Activated CD4-positive, alpha-beta T cell treated with anti-CD3 and anti-CD28 coated beads for 36 hours (primary cell): ENCODE data around the gene PTPRQ. TPM values are rescaled to one million over a fixed set of nuclear protein-coding genes. Genes with fewer than 3 reads are reported as not detected.

Experiments used
- ATAC-seq: fragments of 200-7000 bp; cut with Tn5 transposase; one replicate; pipeline ENCODE4 v1.10.0; 2021; ENCODE audit warnings: mild to moderate bottlenecking, moderate library complexity
- CTCF ChIA-PET: fragments of 350-600 bp; sonication (Branson Sonifier 250); formaldehyde crosslinking; loops from one replicate; lab custom pipeline; 2021; ENCODE audit warnings: antibody characterized with exemption; lab: Charles Lee
- POLR2A ChIA-PET: fragments of 350-600 bp; sonication (Branson Sonifier 250); formaldehyde crosslinking; loops from one replicate; lab custom pipeline; 2021; ENCODE audit warnings: antibody characterized with exemption, inconsistent platforms; lab: Charles Lee
- DNase-seq: peaks from one replicate; pipeline ENCODE4 v3.0.0-alpha.2; 2020
- H3K27ac Mint-ChIP-seq: one replicate; pipeline ENCODE4 v1.8.0; 2021; ENCODE audit warnings: mixed read lengths
- H3K27me3 Mint-ChIP-seq: one replicate; pipeline ENCODE4 v1.8.0; 2021; ENCODE audit warnings: mixed read lengths
- H3K36me3 Mint-ChIP-seq: one replicate; pipeline ENCODE4 v1.8.0; 2021; ENCODE audit warnings: low read depth, mixed read lengths
- H3K4me1 Mint-ChIP-seq: one replicate; pipeline ENCODE4 v1.8.0; 2021; ENCODE audit warnings: mixed read lengths
- H3K4me3 Mint-ChIP-seq: one replicate; pipeline ENCODE4 v1.8.0; 2021; ENCODE audit warnings: mild to moderate bottlenecking, moderate library complexity, mixed read lengths
- H3K9me3 Mint-ChIP-seq: one replicate; pipeline ENCODE4 v1.8.0; 2021; ENCODE audit warnings: low read depth, mixed read lengths
- intact Hi-C, 2 experiments: fragments of 100-400 bp; cut with DNase I in 1 of 2; cut with micrococcal nuclease in 1 of 2; formaldehyde crosslinking; loops; one replicate each; pipeline versions ENCODE4 v1.14.2 to v1.15.1; 2022 to 2024; cut with DNase I, micrococcal nuclease
- total RNA-seq, 2 experiments: library from RNA; stranded (reverse); gene quantifications; one replicate each; pipeline ENCODE4 v1.2.3, GENCODE V29; 2021

The PTPRQ gene
- total RNA-seq: not detected

- Mint-ChIP-seq H3K36me3 (no peaks in the 10 kb centered on the region), H3K4me1 (no peaks in the 10 kb centered on the region), H3K9me3 (peaks cover 6% of the 10 kb centered on the region), H3K27me3 (no peaks in the 10 kb centered on the region), H3K4me3 (no peak within 1 kb of the TSS), H3K27ac (no peak within 1 kb of the TSS)
- CTCF ChIA-PET: no interaction called here
- intact Hi-C loops: no loop called here
- no peak for ATAC-seq
- POLR2A ChIA-PET: no interaction called here
- DNase-seq: no peak
Observed at GRCh38 chr12:80443974-80444666, at the start of gene PTPRQ. TSS of gene PTPRQ (plus strand) at chr12:80444235. CDS start at chr12:80444346, 111 bp downstream.

DNA sequence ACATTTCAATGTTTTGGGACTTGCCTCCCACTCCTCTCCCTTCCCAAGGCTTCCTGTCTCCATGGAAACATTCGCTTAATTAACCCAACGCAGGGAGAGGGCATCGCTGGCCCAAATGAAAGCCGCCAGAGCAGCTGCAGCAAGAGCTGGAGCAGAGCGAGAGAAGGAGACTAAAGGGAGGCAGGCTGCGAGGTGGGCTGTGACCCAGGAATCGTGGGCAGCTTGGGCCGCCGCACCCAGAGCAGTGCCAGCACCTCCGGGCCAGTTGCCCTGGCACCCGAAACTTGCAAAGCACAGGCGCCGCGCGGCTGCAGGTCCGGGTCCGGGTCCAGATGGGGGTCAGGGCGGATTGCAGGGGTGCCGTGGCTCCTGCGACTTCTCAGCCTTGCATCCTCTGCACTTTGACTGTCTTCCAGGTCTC lies 43.5 kb upstream of the PTPRQ start:
- H3K9me3 Mint-ChIP-seq: no peaks in the 10 kb centered on the region
- DNase-seq (no peak), ATAC-seq (no peak)
- no peaks in the 10 kb centered on the region for H3K4me1 Mint-ChIP-seq
- no peaks in the 10 kb centered on the region for H3K36me3 Mint-ChIP-seq
- H3K27me3 Mint-ChIP-seq: peaks cover 9% of the 10 kb centered on the region
- CTCF ChIA-PET: interaction anchor here (2.1 kb wide), 1 partner anchor 11 kb away, joined by 7 read pairs; no protein-coding TSS in a partner anchor
- intact Hi-C loops: no loop called here
- no peak overlapping the region for H3K27ac Mint-ChIP-seq
- no peak overlapping the region for H3K4me3 Mint-ChIP-seq
- POLR2A ChIA-PET: no interaction called here

DNA sequence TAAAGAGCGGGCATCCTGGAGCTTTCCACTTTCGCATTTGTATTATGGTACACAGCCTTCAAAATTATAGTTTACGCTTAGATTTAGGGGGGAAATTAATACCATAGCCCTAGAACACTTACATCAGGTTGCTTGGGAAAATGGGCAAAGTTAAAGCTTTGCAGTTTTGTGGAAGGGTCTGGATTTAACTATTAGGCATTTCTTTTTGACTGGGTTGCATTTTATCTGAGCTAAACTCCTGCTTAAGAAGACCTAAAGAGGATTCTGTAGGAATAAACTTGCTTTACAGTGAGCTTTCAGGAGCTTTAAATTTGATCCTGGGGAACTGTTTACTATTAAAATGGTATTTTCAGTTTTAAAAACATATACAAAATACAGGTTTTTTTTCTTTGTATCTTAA lies 42.8 kb upstream of the PTPRQ start:
- H3K4me1 Mint-ChIP-seq: no peaks in the 10 kb centered on the region
- POLR2A ChIA-PET: no interaction called here
- no peak overlapping the region for H3K4me3 Mint-ChIP-seq
- DNase-seq: no peak
- ATAC-seq: no peak
- no peak overlapping the region for H3K27ac Mint-ChIP-seq
- no peaks in the 10 kb centered on the region for H3K36me3 Mint-ChIP-seq
- intact Hi-C loops: no loop called here
- CTCF ChIA-PET: interaction anchor here (0.7 to 2.1 kb wide), 2 partner anchors 11 to 48 kb away, joined by 3 to 7 read pairs; no protein-coding TSS in a partner anchor
- H3K9me3 Mint-ChIP-seq: no peaks in the 10 kb centered on the region
- peaks cover 9% of the 10 kb centered on the region for H3K27me3 Mint-ChIP-seq

DNA sequence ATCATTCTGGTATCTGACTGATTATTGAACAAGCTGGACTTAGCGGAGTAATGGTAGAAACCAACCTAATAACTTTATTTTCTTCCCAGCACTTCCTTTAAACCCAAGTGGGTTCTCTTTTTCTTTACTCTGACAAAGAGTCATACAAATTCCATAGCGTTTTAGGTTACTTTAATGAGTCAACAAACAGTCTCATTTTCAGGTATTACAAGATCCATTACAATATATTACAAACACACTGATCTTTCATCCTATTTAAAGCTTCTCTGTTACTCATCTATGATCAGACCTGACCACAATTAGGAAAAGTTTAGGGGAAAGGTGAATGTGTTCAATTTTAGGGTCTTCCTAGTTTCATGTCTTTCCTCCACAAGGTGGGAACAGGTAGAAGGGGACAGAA lies 39.4 kb upstream of the PTPRQ start:
- no peaks in the 10 kb centered on the region for H3K36me3 Mint-ChIP-seq
- ChIA-PET CTCF (no interaction called here), POLR2A (no interaction called here)
- H3K4me3 Mint-ChIP-seq: no peak overlapping the region
- H3K27me3 Mint-ChIP-seq: peaks cover 8% of the 10 kb centered on the region
- intact Hi-C loops: no loop called here
- no peak for DNase-seq
- ATAC-seq: no peak
- no peak overlapping the region for H3K27ac Mint-ChIP-seq
- no peaks in the 10 kb centered on the region for H3K4me1 Mint-ChIP-seq
- H3K9me3 Mint-ChIP-seq: no peaks in the 10 kb centered on the region

GRCh38 chr12:80406253-80406652 lies 37.8 kb upstream of the PTPRQ start:
- DNase-seq: no peak
- Mint-ChIP-seq H3K27ac (no peak overlapping the region), H3K4me3 (no peak overlapping the region), H3K9me3 (no peaks in the 10 kb centered on the region), H3K4me1 (no peaks in the 10 kb centered on the region), H3K36me3 (no peaks in the 10 kb centered on the region), H3K27me3 (no peaks in the 10 kb centered on the region)
- intact Hi-C loops: no loop called here
- ChIA-PET CTCF (no interaction called here), POLR2A (no interaction called here)
- no peak for ATAC-seq

DNA sequence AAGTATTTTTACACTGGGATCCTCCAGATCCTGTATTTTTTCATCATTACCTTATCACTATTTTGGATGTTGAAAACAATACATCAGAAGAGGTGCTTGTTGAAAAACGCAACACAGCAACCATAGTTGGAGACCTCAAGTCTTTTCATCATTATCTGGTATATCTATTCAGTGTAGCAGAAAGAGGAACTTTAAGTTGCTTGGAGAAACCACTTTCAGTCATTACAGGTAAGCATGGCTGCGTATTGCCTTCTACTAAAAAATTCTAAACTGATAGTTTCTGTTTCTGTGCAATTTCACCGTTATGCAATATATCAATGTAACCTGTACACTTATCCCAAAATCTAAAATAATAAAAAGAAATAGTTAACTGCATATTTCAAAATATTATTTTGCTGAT lies 32.2 kb upstream of the PTPRQ start:
- Mint-ChIP-seq H3K4me1 (no peaks in the 10 kb centered on the region), H3K4me3 (no peak overlapping the region), H3K36me3 (no peaks in the 10 kb centered on the region), H3K27ac (no peak overlapping the region), H3K9me3 (no peaks in the 10 kb centered on the region), H3K27me3 (no peaks in the 10 kb centered on the region)
- POLR2A ChIA-PET: no interaction called here
- intact Hi-C loops: loop anchor here (2.0 to 10.0 kb wide), 4 partner anchors 351 to 1215 kb away; no protein-coding TSS in a partner anchor
- no peak for ATAC-seq
- no peak for DNase-seq
- CTCF ChIA-PET: interaction anchor here (0.8 to 1.6 kb wide), 5 partner anchors 10 to 140 kb away, joined by 3 to 7 read pairs (median 3); no protein-coding TSS in a partner anchor

- POLR2A ChIA-PET: no interaction called here
Observed at GRCh38 chr12:80412343-80412953, 31.6 kb upstream of the PTPRQ start.

GRCh38 chr12:80413462-80413861 lies 30.6 kb upstream of the PTPRQ start:
- ChIA-PET POLR2A (no interaction called here), CTCF (no interaction called here)
- intact Hi-C loops: loop anchor here (2.0 to 10.0 kb wide), 4 partner anchors 349 to 1213 kb away; no protein-coding TSS in a partner anchor
- Mint-ChIP-seq H3K27ac (no peak overlapping the region), H3K4me3 (no peak overlapping the region), H3K27me3 (no peaks in the 10 kb centered on the region), H3K4me1 (no peaks in the 10 kb centered on the region), H3K9me3 (no peaks in the 10 kb centered on the region), H3K36me3 (no peaks in the 10 kb centered on the region)
- no peak for ATAC-seq
- DNase-seq: no peak

More at GRCh38 chr12:80412343-80412953, 31.6 kb upstream of the PTPRQ start:
- DNase-seq (no peak), ATAC-seq (no peak)
- no peak overlapping the region for H3K4me3 Mint-ChIP-seq
- no peaks in the 10 kb centered on the region for H3K27me3 Mint-ChIP-seq
- no peak overlapping the region for H3K27ac Mint-ChIP-seq
- no peaks in the 10 kb centered on the region for H3K4me1 Mint-ChIP-seq
- H3K36me3 Mint-ChIP-seq: no peaks in the 10 kb centered on the region
- no peaks in the 10 kb centered on the region for H3K9me3 Mint-ChIP-seq
- CTCF ChIA-PET: interaction anchor here (0.8 to 1.6 kb wide), 5 partner anchors 11 to 140 kb away, joined by 3 to 7 read pairs (median 3); no protein-coding TSS in a partner anchor
- intact Hi-C loops: loop anchor here (2.0 to 10.0 kb wide), 4 partner anchors 350 to 1214 kb away; no protein-coding TSS in a partner anchor

GRCh38 chr12:80415466-80415865 lies 28.6 kb upstream of the PTPRQ start:
- ATAC-seq (no peak), DNase-seq (no peak)
- H3K36me3 Mint-ChIP-seq: no peaks in the 10 kb centered on the region
- intact Hi-C loops: loop anchor here in 1 of 2 experiments (10.0 kb wide), 1 partner anchor 709 kb away; no protein-coding TSS in a partner anchor
- ChIA-PET CTCF (no interaction called here), POLR2A (no interaction called here)
- H3K9me3 Mint-ChIP-seq: no peaks in the 10 kb centered on the region
- no peak overlapping the region for H3K27ac Mint-ChIP-seq
- no peak overlapping the region for H3K4me3 Mint-ChIP-seq
- no peaks in the 10 kb centered on the region for H3K27me3 Mint-ChIP-seq
- H3K4me1 Mint-ChIP-seq: no peaks in the 10 kb centered on the region

DNA sequence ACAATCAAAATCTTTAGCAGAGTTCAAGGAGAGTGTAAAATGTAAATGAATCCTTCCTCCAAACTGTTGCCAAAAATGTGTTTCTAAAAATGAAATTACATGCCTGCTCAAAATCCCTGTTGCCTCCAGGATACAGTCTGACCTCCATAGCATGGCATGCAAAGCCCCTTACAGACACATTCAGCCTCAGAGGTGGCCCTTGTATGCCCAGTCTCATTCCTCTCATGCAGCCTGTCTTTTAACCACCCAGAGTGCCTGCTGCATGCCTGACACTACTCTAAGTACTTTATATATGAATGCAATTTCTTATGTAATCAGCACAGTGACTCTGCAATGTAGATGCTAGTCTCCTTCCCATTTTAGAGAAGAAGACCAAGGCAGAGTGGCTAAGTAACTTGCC lies 24.4 kb upstream of the PTPRQ start:
- H3K9me3 Mint-ChIP-seq: no peaks in the 10 kb centered on the region
- no peak for ATAC-seq
- H3K27ac Mint-ChIP-seq: no peak overlapping the region
- H3K4me3 Mint-ChIP-seq: no peak overlapping the region
- POLR2A ChIA-PET: no interaction called here
- CTCF ChIA-PET: no interaction called here
- DNase-seq: no peak
- intact Hi-C loops: loop anchor here in 1 of 2 experiments (10.0 kb wide), 1 partner anchor 705 kb away; no protein-coding TSS in a partner anchor
- no peaks in the 10 kb centered on the region for H3K36me3 Mint-ChIP-seq
- no peaks in the 10 kb centered on the region for H3K4me1 Mint-ChIP-seq
- no peaks in the 10 kb centered on the region for H3K27me3 Mint-ChIP-seq

DNA sequence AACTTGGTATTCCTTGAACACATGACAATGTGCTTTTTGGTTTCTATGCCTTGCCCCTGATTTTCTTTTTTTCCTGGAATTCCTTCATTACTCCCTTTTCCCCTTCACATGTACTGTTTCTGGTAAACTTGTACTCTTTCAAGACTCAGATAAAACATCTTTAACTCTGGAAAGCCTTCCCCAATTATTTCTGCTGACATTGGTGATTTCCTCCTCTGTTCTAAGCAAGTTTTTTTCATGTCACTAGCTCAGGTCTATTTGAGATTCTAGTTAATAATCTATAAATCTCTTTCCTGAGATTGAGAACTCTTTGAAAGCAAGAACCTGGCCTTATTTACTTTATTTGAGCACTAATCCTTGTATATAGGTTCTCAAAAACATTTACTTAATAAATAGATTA lies 24.0 kb upstream of the PTPRQ start:
- intact Hi-C loops: no loop called here
- no peak overlapping the region for H3K4me3 Mint-ChIP-seq
- H3K4me1 Mint-ChIP-seq: no peaks in the 10 kb centered on the region
- no peak for DNase-seq
- no peak for ATAC-seq
- ChIA-PET CTCF (no interaction called here), POLR2A (no interaction called here)
- H3K27me3 Mint-ChIP-seq: no peaks in the 10 kb centered on the region
- H3K9me3 Mint-ChIP-seq: no peaks in the 10 kb centered on the region
- no peaks in the 10 kb centered on the region for H3K36me3 Mint-ChIP-seq
- no peak overlapping the region for H3K27ac Mint-ChIP-seq

GRCh38 chr12:80422550-80422949 lies 21.5 kb upstream of the PTPRQ start:
- POLR2A ChIA-PET: no interaction called here
- ATAC-seq (no peak), DNase-seq (no peak)
- Mint-ChIP-seq H3K4me1 (no peaks in the 10 kb centered on the region), H3K4me3 (no peak overlapping the region), H3K9me3 (no peaks in the 10 kb centered on the region), H3K27ac (no peak overlapping the region), H3K27me3 (no peaks in the 10 kb centered on the region), H3K36me3 (no peaks in the 10 kb centered on the region)
- CTCF ChIA-PET: no interaction called here
- intact Hi-C loops: no loop called here
